ENCODE results near the gene DTL.

- TF ChIP-seq CTCF (IDR thresholded peaks at IDR 0.05): no peak
- TF ChIP-seq POLR2A (IDR thresholded peaks at IDR 0.05; ENCODE audit: low read depth): no peak
- no peak for TF ChIP-seq EP300 (IDR thresholded peaks at IDR 0.05)
- TF ChIP-seq POLR2AphosphoS5 (IDR thresholded peaks at IDR 0.05): no peak
These were observed 36.5 kb downstream of the DTL start for GRCh38 chr1:212072047-212072446.
